Smooth muscle cell (in vitro differentiated cells): ENCODE data around the gene CYB5R2. TPM values are rescaled to one million over a fixed set of nuclear protein-coding genes. Genes with fewer than 3 reads are reported as not detected.

Source experiments
- DNase-seq: peaks from one replicate; lab custom pipeline; 2025; ENCODE audit not compliant: unreplicated experiment; lab: John Stamatoyannopoulos, UW
- H2AFZ ChIP-seq: fragments of 200-600 bp; sonication (generic); 2 replicates; pipeline ENCODE4 v1.6.0; 2016; ENCODE audit warnings: antibody characterized with exemption, low read depth, mild to moderate bottlenecking
- H3F3A ChIP-seq: fragments of 200-600 bp; sonication (generic); 2 replicates; pipeline ENCODE4 v1.6.0; 2017; ENCODE audit warnings: antibody characterized with exemption, low read depth
- H3K27ac ChIP-seq: fragments of 200-600 bp; sonication (generic); 2 replicates; pipeline ENCODE4 v1.5.1; 2016; ENCODE audit warnings: low read depth, mild to moderate bottlenecking
- H3K27me3 ChIP-seq: fragments of 200-600 bp; sonication (generic); 2 replicates; pipeline ENCODE4 v1.6.1; 2016; ENCODE audit warnings: low read depth, mild to moderate bottlenecking
- H3K36me3 ChIP-seq: fragments of 200-600 bp; sonication (generic); 2 replicates; pipeline ENCODE4 v1.5.1; 2016; ENCODE audit warnings: low read depth
- H3K4me1 ChIP-seq: fragments of 200-600 bp; sonication (generic); 2 replicates; pipeline ENCODE4 v1.5.1; 2016; ENCODE audit warnings: low read depth
- H3K4me2 ChIP-seq: fragments of 200-600 bp; sonication (generic); 2 replicates; pipeline ENCODE4 v1.6.0; 2016; ENCODE audit warnings: mild to moderate bottlenecking
- H3K4me3 ChIP-seq: fragments of 200-600 bp; sonication (generic); 2 replicates; pipeline ENCODE4 v1.5.1; 2016; ENCODE audit warnings: mild to moderate bottlenecking
- H3K79me2 ChIP-seq: fragments of 200-600 bp; sonication (generic); 2 replicates; pipeline ENCODE4 v1.6.0; 2016; ENCODE audit warnings: low read depth, mild to moderate bottlenecking
- H3K9ac ChIP-seq: fragments of 200-600 bp; sonication (generic); 2 replicates; pipeline ENCODE4 v1.6.0; 2016; ENCODE audit warnings: low read depth
- H3K9me3 ChIP-seq: fragments of 200-600 bp; sonication (generic); replicated peaks from 2 replicates; pipeline ENCODE4 v1.5.1; 2016; ENCODE audit warnings: low read depth
- H4K20me1 ChIP-seq: fragments of 200-600 bp; sonication (generic); 2 replicates; pipeline ENCODE4 v1.6.0; 2016; ENCODE audit warnings: low read depth
- CTCF ChIP-seq: fragments of 200-600 bp; sonication (generic); IDR thresholded peaks from 2 replicates; pipeline ENCODE4 v1.5.1; 2017; ENCODE audit warnings: borderline replicate concordance, mild to moderate bottlenecking, antibody characterized with exemption; ENCODE audit not compliant: insufficient read depth, poor library complexity, severe bottlenecking
- WGBS: methylation state at CpG from one replicate; pipeline ENCODE4 v1.1.7; 2016; ENCODE audit warnings: low lambda C conversion rate; 5-methylcytosine and 5-hydroxymethylcytosine counted together
- polyA plus RNA-seq: library from polyadenylated mRNA; unstranded; fragments of >200 nt; fragmentation: Nextera tagmentation; extraction: Ambion mirVana; gene quantifications from 2 replicates; pipeline ENCODE4 v1.2.1, GENCODE V29; 2016
- total RNA-seq: library from RNA; depleted of rRNA; stranded (reverse); fragments of >200 nt; gene quantifications from 2 replicates; pipeline ENCODE4 v1.2.3, GENCODE V29; 2014

The CYB5R2 gene
- total and polyA plus RNA-seq, 2 experiments from 2014 or later = 32.4 to 45.1 TPM

GRCh38 chr11:7671347-7672215 is 1.7 kb downstream of the CYB5R2 start:
- H4K20me1 ChIP-seq = no peaks in the 10 kb centered on the region
- peaks cover 15% of the 10 kb centered on the region for H3K4me1 ChIP-seq
- TF ChIP-seq CTCF = no peak
- H3K9ac ChIP-seq = no peak overlapping the region
- DNase-seq = no peak
- 43% methylated on average over 10 of the region's 10 CpGs for WGBS
- H2AFZ ChIP-seq = no peak overlapping the region
- H3K36me3 ChIP-seq = no peaks in the 10 kb centered on the region
- H3K4me3 ChIP-seq = no peak overlapping the region
- H3K79me2 ChIP-seq = no peaks in the 10 kb centered on the region
- peaks cover 46% of the 10 kb centered on the region for H3F3A ChIP-seq
- H3K27me3 ChIP-seq = no peaks in the 10 kb centered on the region
- peak overlapping the region; percentile 55 for H3K27ac ChIP-seq
- no peaks in the 10 kb centered on the region for H3K9me3 ChIP-seq
- H3K4me2 ChIP-seq = peak overlapping the region; percentile 41

DNA sequence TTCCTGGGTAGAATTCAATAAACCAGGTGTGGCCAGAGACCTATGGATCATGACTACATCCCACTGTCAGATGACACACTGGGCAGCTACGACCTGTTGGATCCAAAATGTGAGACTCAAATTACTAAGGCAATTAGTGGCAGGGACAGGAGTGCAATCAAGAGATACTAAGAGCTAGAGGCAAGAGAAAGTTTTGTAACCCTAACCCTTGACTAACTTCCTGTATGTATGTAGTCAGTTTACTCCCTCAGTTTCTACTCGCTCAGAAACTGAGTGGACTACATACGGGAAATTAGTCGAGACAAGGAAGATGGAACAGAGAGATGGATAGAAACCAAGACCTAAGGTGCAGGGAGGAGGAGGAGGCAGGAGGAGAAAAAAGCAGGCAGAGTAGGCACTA is 2.7 kb downstream of the CYB5R2 start:
- Histone ChIP-seq H3F3A (peaks cover 37% of the 10 kb centered on the region), H4K20me1 (no peaks in the 10 kb centered on the region), H3K9ac (no peak overlapping the region), H2AFZ (no peak overlapping the region), H3K4me1 (peaks cover 14% of the 10 kb centered on the region), H3K36me3 (no peaks in the 10 kb centered on the region), H3K79me2 (no peaks in the 10 kb centered on the region), H3K9me3 (no peaks in the 10 kb centered on the region), H3K4me2 (no peak overlapping the region), H3K27ac (peak overlapping the region; percentile 55), H3K4me3 (no peak overlapping the region), H3K27me3 (no peaks in the 10 kb centered on the region)
- no peak for DNase-seq
- WGBS = 76% methylated on average over 4 of the region's 4 CpGs
- TF ChIP-seq CTCF = no peak

DNA sequence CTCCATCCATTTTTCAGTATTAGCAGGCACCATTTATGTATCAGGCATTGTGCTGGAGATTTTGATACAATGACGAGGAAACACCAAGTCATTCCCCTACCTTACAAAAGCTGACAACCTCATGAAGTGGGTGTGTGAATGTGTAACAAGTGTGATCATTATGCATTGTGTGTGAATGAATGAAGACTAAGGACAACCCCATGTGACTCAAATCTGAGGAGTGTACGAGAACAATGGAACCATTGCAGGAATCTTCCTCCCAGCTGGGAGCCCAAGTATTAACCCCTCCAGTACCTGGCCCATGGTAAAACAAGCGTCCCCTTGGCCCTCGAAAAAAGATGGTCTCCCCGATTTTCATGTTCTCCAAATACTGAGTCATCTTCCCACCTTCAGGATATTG is 4.4 kb downstream of the CYB5R2 start:
- Histone ChIP-seq H3K9ac (no peak overlapping the region), H2AFZ (no peak overlapping the region), H3K4me3 (no peak overlapping the region), H3K27ac (no peak overlapping the region), H3K27me3 (no peaks in the 10 kb centered on the region), H3K4me2 (no peak overlapping the region), H3K4me1 (peaks cover 14% of the 10 kb centered on the region), H3K9me3 (no peaks in the 10 kb centered on the region), H3K36me3 (no peaks in the 10 kb centered on the region), H3F3A (peaks cover 26% of the 10 kb centered on the region), H3K79me2 (no peaks in the 10 kb centered on the region), H4K20me1 (no peaks in the 10 kb centered on the region)
- no peak for TF ChIP-seq CTCF
- 82% methylated on average over 5 of the region's 5 CpGs for WGBS
- no peak for DNase-seq

DNA sequence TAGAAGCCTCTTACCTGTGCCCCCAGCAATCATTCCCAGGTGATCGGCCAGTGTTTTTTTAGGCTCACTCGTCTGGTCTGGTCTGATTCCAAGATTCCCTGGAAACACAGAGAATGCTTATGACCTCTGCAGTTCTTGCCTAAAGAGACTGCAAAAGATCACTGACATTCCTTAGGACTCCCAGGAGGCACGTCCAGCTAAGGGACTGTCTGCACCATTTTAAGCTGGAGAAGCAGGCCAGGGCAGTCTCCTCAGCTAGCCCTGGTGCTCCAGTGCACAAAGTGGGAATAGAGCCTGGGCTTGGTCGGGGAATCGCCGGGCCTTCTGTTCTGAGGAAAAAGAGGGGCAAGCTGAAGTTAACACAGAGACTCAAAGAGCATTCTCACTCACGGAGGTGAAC is 4.8 kb downstream of the CYB5R2 start:
- peaks cover 26% of the 10 kb centered on the region for H3F3A ChIP-seq
- H3K4me2 ChIP-seq = no peak overlapping the region
- no peaks in the 10 kb centered on the region for H3K36me3 ChIP-seq
- 82% methylated on average over 7 of the region's 7 CpGs for WGBS
- H3K4me3 ChIP-seq = no peak overlapping the region
- no peaks in the 10 kb centered on the region for H3K27me3 ChIP-seq
- H4K20me1 ChIP-seq = no peaks in the 10 kb centered on the region
- no peak for TF ChIP-seq CTCF
- no peaks in the 10 kb centered on the region for H3K9me3 ChIP-seq
- no peak overlapping the region for H2AFZ ChIP-seq
- no peak for DNase-seq
- H3K9ac ChIP-seq = no peak overlapping the region
- peaks cover 14% of the 10 kb centered on the region for H3K4me1 ChIP-seq
- no peaks in the 10 kb centered on the region for H3K79me2 ChIP-seq
- H3K27ac ChIP-seq = no peak overlapping the region
